Epithelial cell of esophagus (primary cell): ENCODE data around the gene TMEM131.

ENCODE experiments used
- DNase-seq: peaks from one replicate; pipeline ENCODE4 v3.0.0; 2010; ENCODE audit warnings: low read depth
- H3K4me3 ChIP-seq: 2 replicates; pipeline ENCODE4 v1.5.1; 2011; ENCODE audit warnings: mild to moderate bottlenecking, low read length, control low read depth
- CTCF ChIP-seq: IDR thresholded peaks from 2 replicates; pipeline ENCODE4 v1.5.1; 2011; ENCODE audit warnings: low read depth, mild to moderate bottlenecking, low read length, control low read depth, inconsistent platforms; ENCODE audit not compliant: insufficient read depth; ENCODE audit errors: missing control alignments

TMEM131 gene

GRCh38 chr2:97732436-97733340, 263.1 kb downstream of the TMEM131 start:
- no peak for TF ChIP-seq CTCF
- peak; percentile 46 for DNase-seq
- no peak overlapping the region for H3K4me3 ChIP-seq

DNA sequence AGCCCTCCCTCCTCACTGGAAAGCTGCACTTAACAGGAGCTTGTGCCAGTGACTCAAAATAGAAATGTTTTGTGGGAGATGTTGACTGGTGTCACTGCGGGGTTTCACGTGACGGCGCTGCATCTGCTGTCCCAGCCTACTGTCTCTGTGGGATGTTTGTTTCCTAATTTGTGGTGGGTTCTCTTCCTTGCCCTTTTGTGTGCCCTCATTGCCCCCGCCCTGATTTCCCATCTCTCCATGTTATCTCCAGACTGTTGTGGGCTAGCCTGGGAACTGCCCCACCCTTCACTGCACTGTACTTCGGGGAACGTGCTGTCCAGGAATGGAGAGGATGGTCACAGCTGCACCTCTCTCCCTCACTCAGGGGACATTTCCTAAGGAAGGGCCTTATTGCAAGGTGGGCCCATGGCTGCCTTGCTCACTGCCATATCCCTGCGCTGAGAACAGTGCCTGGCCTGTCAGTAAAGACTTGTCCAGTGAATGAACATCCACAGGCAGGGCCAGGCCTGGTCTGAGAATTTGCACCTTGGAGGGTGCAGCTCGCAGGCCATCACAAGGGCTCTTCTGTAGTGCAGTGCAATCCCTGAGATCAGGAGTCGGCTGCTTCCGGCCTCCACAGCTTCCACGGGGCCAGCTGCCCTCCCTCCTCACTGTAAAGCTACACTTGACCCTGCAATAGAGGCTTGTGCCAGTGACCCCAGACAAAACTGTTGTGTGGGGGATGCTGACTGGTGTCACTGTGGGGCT, 264.3 kb downstream of the TMEM131 start:
- no peak overlapping the region for H3K4me3 ChIP-seq
- TF ChIP-seq CTCF: no peak
- no peak for DNase-seq

DNA sequence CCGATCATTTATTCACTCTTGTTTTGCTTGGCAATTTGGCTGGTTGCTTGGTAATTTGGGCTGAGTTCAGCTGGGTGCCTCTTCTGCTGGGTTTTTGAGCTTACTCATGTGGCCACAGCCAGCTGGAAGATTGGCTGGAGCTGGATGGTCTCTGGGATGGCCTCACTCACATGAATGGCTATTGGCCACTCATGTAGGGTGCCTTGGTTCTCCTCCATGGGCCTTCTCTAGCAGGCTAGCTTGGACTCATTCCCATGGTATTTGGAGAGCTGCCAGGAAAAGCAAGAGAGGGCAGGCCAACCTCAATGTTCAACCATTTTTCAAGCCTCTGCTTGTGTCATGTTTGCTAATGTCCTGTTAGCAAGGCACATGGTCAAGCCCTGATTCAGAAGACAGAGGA, 265.5 kb downstream of the TMEM131 start:
- TF ChIP-seq CTCF: no peak
- peak; percentile 94 for DNase-seq

GRCh38 chr2:97728091-97728731, 267.5 kb downstream of the TMEM131 start:
- DNase-seq: peak; percentile 59
- TF ChIP-seq CTCF: no peak
- no peak overlapping the region for H3K4me3 ChIP-seq

More for the DNA sequence above, 265.5 kb downstream of the TMEM131 start:
- no peak overlapping the region for H3K4me3 ChIP-seq

DNA sequence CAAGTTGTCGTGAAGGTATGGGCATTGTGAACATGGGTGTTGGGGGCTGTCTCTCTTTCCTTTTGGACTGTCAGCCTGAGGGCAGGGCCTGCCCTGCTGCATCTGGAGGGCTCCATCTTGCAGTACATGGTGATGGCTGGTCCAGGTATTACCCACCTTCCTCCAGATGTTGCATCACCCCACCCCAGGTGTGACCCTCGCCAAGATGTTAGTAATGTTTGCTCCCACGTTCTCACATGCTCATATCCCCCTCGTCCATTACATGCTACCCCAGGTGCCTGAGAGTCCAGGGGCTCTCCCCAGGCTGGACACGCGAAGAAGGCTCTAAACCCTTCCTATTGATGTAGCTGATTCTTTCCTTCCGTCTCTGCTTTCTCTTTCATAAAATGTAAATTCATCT, 268.5 kb downstream of the TMEM131 start:
- no peak for DNase-seq
- H3K4me3 ChIP-seq: no peak overlapping the region
- no peak for TF ChIP-seq CTCF

- no peak overlapping the region for H3K4me3 ChIP-seq
- no peak for TF ChIP-seq CTCF
- DNase-seq: no peak
Observed at GRCh38 chr2:97726261-97727064, 269.3 kb downstream of the TMEM131 start.
